ENCODE results near the gene LYRM2. TPM values are rescaled to one million over a fixed set of nuclear protein-coding genes. Genes with fewer than 3 reads are reported as not detected.

The LYRM2 gene
- total RNA-seq, 1 donor from 2014 or later, result 53.0 TPM

DNA sequence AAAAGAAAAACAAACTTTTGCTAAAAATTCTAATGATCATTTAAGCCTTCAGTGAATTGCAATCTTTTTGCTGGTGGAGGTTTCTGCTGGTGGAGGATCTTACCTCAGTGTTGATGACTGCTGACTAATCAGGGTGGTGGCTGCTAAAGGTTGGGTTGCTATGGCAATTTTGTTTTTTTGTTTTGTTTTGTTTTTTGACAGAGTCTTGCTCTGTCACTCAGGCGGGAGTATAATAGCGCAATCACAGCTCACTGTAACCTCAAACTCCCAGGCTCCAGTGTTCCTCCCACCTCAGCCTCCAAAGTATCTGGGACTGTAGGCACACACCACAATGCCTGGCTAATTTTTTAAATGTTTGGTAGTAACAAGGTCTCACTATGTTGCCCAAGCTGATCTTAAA, 110.9 kb downstream of the LYRM2 start:
- DNase-seq (ENCODE audit: low read depth, low spot score), result no peak
- TF ChIP-seq, protein P1, sequence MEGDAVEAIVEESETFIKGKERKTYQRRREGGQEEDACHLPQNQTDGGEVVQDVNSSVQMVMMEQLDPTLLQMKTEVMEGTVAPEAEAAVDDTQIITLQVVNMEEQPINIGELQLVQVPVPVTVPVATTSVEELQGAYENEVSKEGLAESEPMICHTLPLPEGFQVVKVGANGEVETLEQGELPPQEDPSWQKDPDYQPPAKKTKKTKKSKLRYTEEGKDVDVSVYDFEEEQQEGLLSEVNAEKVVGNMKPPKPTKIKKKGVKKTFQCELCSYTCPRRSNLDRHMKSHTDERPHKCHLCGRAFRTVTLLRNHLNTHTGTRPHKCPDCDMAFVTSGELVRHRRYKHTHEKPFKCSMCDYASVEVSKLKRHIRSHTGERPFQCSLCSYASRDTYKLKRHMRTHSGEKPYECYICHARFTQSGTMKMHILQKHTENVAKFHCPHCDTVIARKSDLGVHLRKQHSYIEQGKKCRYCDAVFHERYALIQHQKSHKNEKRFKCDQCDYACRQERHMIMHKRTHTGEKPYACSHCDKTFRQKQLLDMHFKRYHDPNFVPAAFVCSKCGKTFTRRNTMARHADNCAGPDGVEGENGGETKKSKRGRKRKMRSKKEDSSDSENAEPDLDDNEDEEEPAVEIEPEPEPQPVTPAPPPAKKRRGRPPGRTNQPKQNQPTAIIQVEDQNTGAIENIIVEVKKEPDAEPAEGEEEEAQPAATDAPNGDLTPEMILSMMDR (conservative IDR thresholded peaks at IDR 0.05), result no peak
- Mint-ChIP-seq H3K4me1 (peaks cover 6% of the 10 kb centered on the region), H3K9me3 (peaks cover 3% of the 10 kb centered on the region), H3K27ac (ENCODE audit: unreplicated experiment) (no peak overlapping the region), H3K36me3 (ENCODE audit: low read depth) (peaks cover 2% of the 10 kb centered on the region), H3K4me3 (no peak overlapping the region), H3K27me3 (ENCODE audit: low read depth) (no peaks in the 10 kb centered on the region)

- H3K4me3 Mint-ChIP-seq, result no peak overlapping the region
- no peaks in the 10 kb centered on the region for H3K27me3 Mint-ChIP-seq (ENCODE audit: low read depth)
- H3K36me3 Mint-ChIP-seq (ENCODE audit: low read depth), result peaks cover 2% of the 10 kb centered on the region
- no peak for DNase-seq (ENCODE audit: low read depth, low spot score)
- peaks cover 3% of the 10 kb centered on the region for H3K9me3 Mint-ChIP-seq
- H3K27ac Mint-ChIP-seq (ENCODE audit: unreplicated experiment), result no peak overlapping the region
- TF ChIP-seq, protein P1 (conservative IDR thresholded peaks at IDR 0.05), result no peak
- peaks cover 6% of the 10 kb centered on the region for H3K4me1 Mint-ChIP-seq
These were observed 112.0 kb downstream of the LYRM2 start for GRCh38 chr6:89526563-89526869.

- Mint-ChIP-seq H3K36me3 (ENCODE audit: low read depth) (peaks cover 2% of the 10 kb centered on the region), H3K4me3 (no peak overlapping the region), H3K27me3 (ENCODE audit: low read depth) (no peaks in the 10 kb centered on the region), H3K4me1 (peaks cover 6% of the 10 kb centered on the region), H3K27ac (ENCODE audit: unreplicated experiment) (no peak overlapping the region), H3K9me3 (peaks cover 3% of the 10 kb centered on the region)
- TF ChIP-seq, protein P1 (conservative IDR thresholded peaks at IDR 0.05), result no peak
- DNase-seq (ENCODE audit: low read depth, low spot score), result no peak
These were observed 112.6 kb downstream of the LYRM2 start for GRCh38 chr6:89525786-89526562.

GRCh38 chr6:89522778-89523177, 115.8 kb downstream of the LYRM2 start:
- no peaks in the 10 kb centered on the region for H3K36me3 Mint-ChIP-seq (ENCODE audit: low read depth)
- TF ChIP-seq, protein P1 (conservative IDR thresholded peaks at IDR 0.05), result no peak
- no peaks in the 10 kb centered on the region for H3K9me3 Mint-ChIP-seq
- no peak overlapping the region for H3K4me3 Mint-ChIP-seq
- peaks cover 4% of the 10 kb centered on the region for H3K4me1 Mint-ChIP-seq
- H3K27me3 Mint-ChIP-seq (ENCODE audit: low read depth), result no peaks in the 10 kb centered on the region
- H3K27ac Mint-ChIP-seq (ENCODE audit: unreplicated experiment), result no peak overlapping the region
- DNase-seq (ENCODE audit: low read depth, low spot score), result no peak

- TF ChIP-seq, protein P1 (conservative IDR thresholded peaks at IDR 0.05), result no peak
- Mint-ChIP-seq H3K27ac (ENCODE audit: unreplicated experiment) (no peak overlapping the region), H3K9me3 (no peaks in the 10 kb centered on the region), H3K27me3 (ENCODE audit: low read depth) (no peaks in the 10 kb centered on the region), H3K36me3 (ENCODE audit: low read depth) (no peaks in the 10 kb centered on the region), H3K4me1 (peaks cover 4% of the 10 kb centered on the region), H3K4me3 (no peak overlapping the region)
- DNase-seq (ENCODE audit: low read depth, low spot score), result no peak
These were observed 117.8 kb downstream of the LYRM2 start for GRCh38 chr6:89520736-89521135.
